ENCODE measurements around the gene SLC6A12.
"Not testable (repeated sequence)": the region's sequence is repeated elsewhere in the genome, so short reads cannot be mapped to it uniquely, and the experiment has no call there.

The SLC6A12 gene

GRCh38 chr12:195156-195555 lies 18.8 kb downstream of the SLC6A12 start:
- no peak for DNase-seq

- DNase-seq = no peak
Observed at GRCh38 chr12:194276-194675, 19.7 kb downstream of the SLC6A12 start.

GRCh38 chr12:193261-193660 lies 20.7 kb downstream of the SLC6A12 start:
- no peak for DNase-seq

- no peak for DNase-seq
Observed at GRCh38 chr12:191541-191940, 22.4 kb downstream of the SLC6A12 start.

GRCh38 chr12:190881-191280 lies 23.1 kb downstream of the SLC6A12 start:
- DNase-seq = no peak

- no peak for DNase-seq
Observed at GRCh38 chr12:189622-189962, 24.4 kb downstream of the SLC6A12 start.

GRCh38 chr12:188910-189621 lies 24.9 kb downstream of the SLC6A12 start:
- DNase-seq = peak; percentile 25 to 32

GRCh38 chr12:187986-188909 lies 25.7 kb downstream of the SLC6A12 start:
- not testable (repeated sequence) for DNase-seq

GRCh38 chr12:186006-186625 lies 27.8 kb downstream of the SLC6A12 start:
- no peak for DNase-seq

- no peak for DNase-seq
Observed at GRCh38 chr12:185576-185955, 28.4 kb downstream of the SLC6A12 start.

- DNase-seq = no peak
Observed at GRCh38 chr12:184811-185575, 29.0 kb downstream of the SLC6A12 start.

GRCh38 chr12:182381-182892 lies 31.5 kb downstream of the SLC6A12 start:
- no peak for DNase-seq

- no peak for DNase-seq
Observed at GRCh38 chr12:181921-182320, 32.0 kb downstream of the SLC6A12 start.

GRCh38 chr12:180445-180844 lies 33.5 kb downstream of the SLC6A12 start:
- DNase-seq = peak in 1 of 2 donors; percentile 56

- DNase-seq = no peak
Observed at GRCh38 chr12:179885-180284, 34.1 kb downstream of the SLC6A12 start.

- DNase-seq = no peak
Observed at GRCh38 chr12:179131-179884, 34.6 kb downstream of the SLC6A12 start.

- DNase-seq = no peak
Observed at GRCh38 chr12:178829-179109, 35.2 kb downstream of the SLC6A12 start.

- no peak for DNase-seq
Observed at GRCh38 chr12:177980-178828, 35.8 kb downstream of the SLC6A12 start.

GRCh38 chr12:177336-177979 lies 36.5 kb downstream of the SLC6A12 start:
- DNase-seq = no peak

GRCh38 chr12:176321-177181 lies 37.4 kb downstream of the SLC6A12 start:
- DNase-seq = no peak

Data from CD4-positive, alpha-beta T cell treated with Interleukin-4 for 1 hour (primary cell).